ENCODE measurements around the gene KLHL17.

KLHL17 gene

DNA sequence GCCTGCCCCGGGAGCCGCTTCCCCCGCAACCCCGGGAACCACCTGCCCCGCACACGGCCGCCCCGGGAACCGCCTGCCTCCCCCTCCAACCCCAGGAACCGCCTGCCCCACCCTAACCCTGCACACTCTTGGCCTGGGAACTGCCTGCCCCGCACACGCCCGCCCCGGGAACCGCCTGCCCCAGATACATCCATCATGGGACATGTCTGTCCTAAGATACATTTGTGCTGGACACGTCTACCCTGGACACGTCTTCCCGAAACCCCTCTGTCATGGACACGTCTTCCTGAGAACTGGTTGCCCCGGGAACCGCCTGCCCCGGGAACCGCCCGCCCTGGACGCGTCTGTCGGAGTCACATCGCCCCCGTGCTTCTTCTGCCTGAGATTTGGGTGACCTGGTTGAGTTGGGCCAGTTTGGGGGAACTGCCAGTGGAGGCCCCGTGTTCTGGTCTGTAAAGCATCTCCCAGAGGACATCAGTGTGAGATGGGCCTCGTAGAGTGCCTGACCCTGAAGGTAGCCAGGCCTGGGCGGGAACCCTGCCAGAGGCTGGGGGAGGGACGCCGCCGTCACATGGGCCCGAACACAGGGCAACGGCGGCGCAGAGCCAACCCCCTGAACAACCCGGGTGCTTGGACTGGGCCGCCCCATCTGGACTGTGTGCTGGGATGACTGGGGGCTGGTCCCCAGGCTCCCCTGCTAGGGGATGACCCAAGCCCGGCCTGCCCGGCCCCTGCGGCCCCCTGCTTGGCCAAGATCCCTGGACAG, 17.9 kb downstream of the KLHL17 start:
- no peak for DNase-seq (ENCODE audit: extremely low read depth, low read depth)
- TF ChIP-seq, protein P1, sequence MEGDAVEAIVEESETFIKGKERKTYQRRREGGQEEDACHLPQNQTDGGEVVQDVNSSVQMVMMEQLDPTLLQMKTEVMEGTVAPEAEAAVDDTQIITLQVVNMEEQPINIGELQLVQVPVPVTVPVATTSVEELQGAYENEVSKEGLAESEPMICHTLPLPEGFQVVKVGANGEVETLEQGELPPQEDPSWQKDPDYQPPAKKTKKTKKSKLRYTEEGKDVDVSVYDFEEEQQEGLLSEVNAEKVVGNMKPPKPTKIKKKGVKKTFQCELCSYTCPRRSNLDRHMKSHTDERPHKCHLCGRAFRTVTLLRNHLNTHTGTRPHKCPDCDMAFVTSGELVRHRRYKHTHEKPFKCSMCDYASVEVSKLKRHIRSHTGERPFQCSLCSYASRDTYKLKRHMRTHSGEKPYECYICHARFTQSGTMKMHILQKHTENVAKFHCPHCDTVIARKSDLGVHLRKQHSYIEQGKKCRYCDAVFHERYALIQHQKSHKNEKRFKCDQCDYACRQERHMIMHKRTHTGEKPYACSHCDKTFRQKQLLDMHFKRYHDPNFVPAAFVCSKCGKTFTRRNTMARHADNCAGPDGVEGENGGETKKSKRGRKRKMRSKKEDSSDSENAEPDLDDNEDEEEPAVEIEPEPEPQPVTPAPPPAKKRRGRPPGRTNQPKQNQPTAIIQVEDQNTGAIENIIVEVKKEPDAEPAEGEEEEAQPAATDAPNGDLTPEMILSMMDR (IDR thresholded peaks at IDR 0.05; ENCODE audit: low read depth, low read length, missing control alignments): no peak
- no peak overlapping the region for H3K4me3 ChIP-seq (replicated peaks; ENCODE audit: low read depth, low read length)

DNA sequence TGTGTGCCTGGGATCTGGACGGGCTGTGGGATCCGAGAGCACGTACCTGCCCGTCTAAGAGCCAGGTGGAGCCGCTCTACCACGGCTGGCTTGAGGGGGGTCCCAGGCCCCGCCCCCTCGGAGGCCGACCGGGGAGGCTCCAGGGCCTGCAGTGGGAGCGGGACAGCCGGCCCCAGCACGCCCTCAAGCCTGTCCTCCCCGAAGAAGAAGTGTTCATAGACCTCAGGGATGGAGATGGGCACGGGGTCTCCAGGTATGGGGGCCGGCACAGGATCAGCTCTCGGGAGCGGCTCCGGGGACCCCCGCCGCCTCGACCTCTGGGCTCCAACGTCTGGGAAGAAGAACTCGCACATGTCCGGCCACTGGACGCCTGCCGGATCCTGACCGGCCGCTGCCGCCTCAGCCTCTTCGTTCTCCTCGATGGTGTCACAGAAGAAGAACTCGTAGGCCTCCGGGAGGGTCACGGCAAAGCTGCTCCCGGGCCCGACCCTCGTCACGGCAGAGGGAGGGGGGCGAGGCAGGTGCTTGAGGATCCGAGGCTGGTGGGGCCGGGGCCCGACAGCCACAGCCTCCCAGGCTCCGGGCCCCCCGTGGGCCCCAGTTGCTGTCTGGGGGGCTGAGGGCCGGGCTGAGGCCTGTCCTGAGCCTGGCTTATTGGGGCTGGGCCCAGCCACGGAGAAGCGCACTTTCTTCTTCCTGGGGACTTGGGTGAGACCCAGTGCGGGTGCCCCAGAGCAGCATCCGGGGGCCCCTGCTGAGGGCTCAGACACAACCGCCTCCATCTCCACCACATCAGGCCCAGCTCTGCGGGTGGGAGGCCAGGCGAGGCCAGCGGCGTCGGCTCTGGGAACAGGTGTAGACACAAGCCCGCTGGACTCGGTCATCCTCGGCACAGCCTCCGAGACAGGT, 18.7 kb downstream of the KLHL17 start:
- no peak overlapping the region for H3K4me3 ChIP-seq (replicated peaks; ENCODE audit: low read depth, low read length)
- TF ChIP-seq, protein P1 (IDR thresholded peaks at IDR 0.05; ENCODE audit: low read depth, low read length, missing control alignments): no peak
- DNase-seq (ENCODE audit: extremely low read depth, low read depth): no peak

DNA sequence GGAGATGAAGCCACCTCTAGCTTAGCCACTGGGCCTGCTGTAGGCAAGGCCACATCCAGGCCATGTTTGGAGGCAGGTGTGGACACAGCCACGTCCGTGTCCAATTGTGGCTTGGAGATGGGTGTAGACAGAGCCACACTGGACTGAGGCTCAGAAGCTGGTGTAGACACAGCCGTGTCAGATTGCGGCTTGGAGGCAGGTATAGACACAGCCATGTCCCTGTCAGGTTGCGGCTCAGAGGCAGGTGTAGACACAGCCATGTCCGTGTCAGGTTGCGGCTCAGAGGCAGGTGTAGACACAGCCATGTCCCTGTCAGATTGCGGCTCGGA, 19.3 kb downstream of the KLHL17 start:
- no peak for DNase-seq (ENCODE audit: extremely low read depth, low read depth)
- TF ChIP-seq, protein P1 (IDR thresholded peaks at IDR 0.05; ENCODE audit: low read depth, low read length, missing control alignments): no peak
- H3K4me3 ChIP-seq (replicated peaks; ENCODE audit: low read depth, low read length): no peak overlapping the region

DNA sequence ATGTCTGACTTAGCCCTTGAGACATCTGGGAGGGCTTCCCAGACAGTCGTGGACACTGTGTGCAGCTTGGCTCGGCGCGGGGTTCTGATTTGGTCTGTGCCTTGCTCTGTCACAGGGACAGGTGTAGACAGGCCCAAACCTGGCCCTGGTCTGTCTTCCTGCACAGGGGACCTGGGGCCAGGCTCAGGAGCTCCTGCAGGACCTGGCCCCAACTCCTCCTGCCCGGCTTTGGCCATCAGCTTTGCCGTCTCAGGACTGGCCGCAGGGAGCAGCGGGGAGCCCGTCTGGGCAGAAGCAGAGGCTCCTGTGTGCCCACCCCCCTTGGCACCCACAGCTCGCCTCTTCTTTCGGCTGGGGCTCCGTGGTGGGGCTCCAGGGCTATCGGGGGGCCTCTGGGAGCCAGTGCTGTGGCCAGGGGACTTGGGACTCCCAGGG, 19.8 kb downstream of the KLHL17 start:
- TF ChIP-seq, protein P1 (IDR thresholded peaks at IDR 0.05; ENCODE audit: low read depth, low read length, missing control alignments): no peak
- DNase-seq (ENCODE audit: extremely low read depth, low read depth): no peak
- no peak overlapping the region for H3K4me3 ChIP-seq (replicated peaks; ENCODE audit: low read depth, low read length)

DNA sequence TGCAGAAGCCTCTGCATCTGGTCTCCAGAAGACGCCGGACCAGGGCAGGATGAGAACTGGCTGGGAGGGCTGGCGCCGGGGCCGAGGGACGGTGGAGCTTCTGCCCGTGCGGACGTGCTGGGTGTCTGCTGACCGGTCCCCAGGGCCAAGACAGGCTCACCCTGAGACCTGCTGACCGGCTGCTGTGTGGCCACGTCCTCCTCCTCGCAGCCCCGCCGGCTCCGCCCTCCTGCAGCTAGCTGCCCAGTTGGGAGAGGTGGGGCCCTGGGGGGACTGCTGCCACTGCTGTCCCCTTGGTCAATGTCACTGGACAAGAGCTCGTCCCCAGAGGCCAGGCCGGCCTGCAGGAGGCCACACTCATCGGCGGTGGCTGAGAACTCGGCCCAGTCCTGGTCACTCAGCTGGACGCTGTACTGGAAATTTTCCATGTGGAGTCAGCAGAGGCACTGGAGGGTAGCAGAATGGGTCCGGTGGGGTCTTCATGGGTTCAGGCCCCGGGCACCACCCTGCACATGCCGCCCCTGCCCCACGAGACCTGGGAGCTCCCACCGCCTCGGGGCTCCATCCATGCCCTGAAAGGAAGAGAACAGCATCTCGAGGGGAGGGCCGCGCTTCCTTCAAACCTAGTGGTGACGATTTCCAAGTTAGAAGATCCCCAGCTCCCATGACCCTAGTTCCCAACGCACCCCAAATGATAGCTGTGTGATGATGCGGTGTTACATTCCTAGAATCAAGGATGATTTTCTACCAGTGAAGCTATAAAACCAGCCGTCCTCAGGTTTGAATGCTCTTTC, 20.4 kb downstream of the KLHL17 start:
- no peak overlapping the region for H3K4me3 ChIP-seq (replicated peaks; ENCODE audit: low read depth, low read length)
- TF ChIP-seq, protein P1 (IDR thresholded peaks at IDR 0.05; ENCODE audit: low read depth, low read length, missing control alignments): no peak
- DNase-seq (ENCODE audit: extremely low read depth, low read depth): no peak

DNA sequence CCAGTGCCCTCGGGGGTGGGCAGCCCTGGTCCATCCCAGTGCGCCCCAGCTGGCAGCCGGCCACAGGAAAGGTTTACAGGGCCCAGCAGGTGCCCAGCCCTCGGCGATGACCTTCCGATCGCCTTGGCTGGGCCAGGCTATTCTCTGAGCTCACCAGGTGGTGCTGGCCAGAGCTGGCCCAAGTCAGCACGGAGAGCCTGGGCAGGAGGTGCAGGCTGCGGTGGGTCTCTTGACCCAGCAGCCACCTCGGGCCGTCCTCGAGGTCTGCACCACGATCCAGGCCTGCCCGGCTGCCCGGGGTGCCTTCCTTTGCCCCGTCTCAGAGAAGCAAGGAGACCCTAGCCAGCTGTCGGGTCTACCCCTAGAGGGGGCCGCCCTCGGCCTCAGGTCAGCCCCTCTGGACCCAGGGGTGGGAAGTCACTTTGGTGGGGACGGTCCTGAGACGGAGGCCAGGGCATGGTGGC, 21.1 kb downstream of the KLHL17 start:
- no peak overlapping the region for H3K4me3 ChIP-seq (replicated peaks; ENCODE audit: low read depth, low read length)
- TF ChIP-seq, protein P1 (IDR thresholded peaks at IDR 0.05; ENCODE audit: low read depth, low read length, missing control alignments): no peak
- DNase-seq (ENCODE audit: extremely low read depth, low read depth): no peak
